Gastrocnemius medialis (tissue), 4 donors: ENCODE results near the gene HUNK. TPM values are rescaled to one million over a fixed set of nuclear protein-coding genes. Genes with fewer than 3 reads are reported as not detected.

Experiments used
- ATAC-seq, 2 donors: fragments of 150-250 bp; one replicate each; pipeline ENCODE4 v1.9.1; 2016
- DNase-seq, 2 donors: peaks; one replicate each; pipeline ENCODE4 v3.0.0-alpha.2; 2019
- H3K27ac ChIP-seq, 4 donors: fragments of 200-600 bp; sonication (generic); 1 replicate in 1 of 4; 2 replicates in 3 of 4; pipeline ENCODE4 v1.5.1; 2016 to 2018; ENCODE audit warnings: mild to moderate bottlenecking in 2 of 4, moderate library complexity in 1 of 4
- H3K27me3 ChIP-seq, 3 donors: fragments of 200-600 bp; sonication (generic) in 2 of 3; 1 replicate in 1 of 3; 2 replicates in 2 of 3; pipeline versions ENCODE4 v1.5.1 to v1.6.0; 2016 to 2019; ENCODE audit warnings: mild to moderate bottlenecking in 1 of 3, moderate library complexity in 1 of 3
- H3K36me3 ChIP-seq, 2 donors: fragments of 200-600 bp; sonication (generic) in 1 of 2; one replicate each; pipeline ENCODE4 v1.5.1; 2017 to 2018
- H3K4me1 ChIP-seq, 2 donors: fragments of 200-600 bp; sonication (generic) in 1 of 2; one replicate each; pipeline ENCODE4 v1.5.1; 2016 to 2017; ENCODE audit warnings: mild to moderate bottlenecking in 2 of 2
- H3K4me3 ChIP-seq, 4 donors: fragments of 200-600 bp; sonication (generic) in 3 of 4; 1 replicate in 1 of 4; 2 replicates in 3 of 4; pipeline ENCODE4 v1.5.1; 2016 to 2019; ENCODE audit warnings: mild to moderate bottlenecking in 2 of 4
- H3K9me3 ChIP-seq, 3 donors: fragments of 200-600 bp; sonication (generic) in 2 of 3; 1 replicate in 1 of 3; 2 replicates in 2 of 3; pipeline ENCODE4 v1.5.1; 2016 to 2019
- POLR2A ChIP-seq, 2 donors: fragments of 450-650 bp; IDR thresholded peaks; one replicate each; pipeline ENCODE4 v1.6.1; 2017; ENCODE audit warnings: antibody characterized with exemption in 2 of 2, mild to moderate bottlenecking in 2 of 2, moderate library complexity in 2 of 2
- in situ Hi-C, 4 donors: fragments of 200-750 bp; cut with MboI; loops; one replicate each; pipeline versions ENCODE4 v1.15.0 to v1.8.0; 2017; ENCODE audit warnings: low sequenced_read_pairs in 4 of 4
- intact Hi-C: fragments of 100-400 bp; cut with DNase I; formaldehyde crosslinking; loops from one replicate; pipeline ENCODE4 v1.15.1; 2023; ENCODE audit warnings: low total_unique reads
- total RNA-seq, 4 donors: library from RNA; depleted of rRNA; stranded (reverse); fragments of >200 nt; gene quantifications; one replicate each; pipeline versions ENCODE4 v1.1.0 to v1.2.3, GENCODE V29; 2016
- TF ChIP-seq, protein P1 (sequence below), 5 experiments: fragments of 450-650 bp in 3 of 5; fragments of 200-600 bp in 2 of 5; sonication (generic) in 2 of 5; IDR thresholded peaks in 4 of 5; conservative IDR thresholded peaks in 1 of 5; 1 replicate in 4 of 5; 2 replicates in 1 of 5; pipeline ENCODE4 v1.5.1; 2016 to 2019; ENCODE audit warnings: antibody characterized with exemption in 5 of 5, mild to moderate bottlenecking in 3 of 5, moderate library complexity in 3 of 5

HUNK gene
- total RNA-seq, 4 donors from 2014 or later, result 0.13 TPM; not detected in 3

DNA sequence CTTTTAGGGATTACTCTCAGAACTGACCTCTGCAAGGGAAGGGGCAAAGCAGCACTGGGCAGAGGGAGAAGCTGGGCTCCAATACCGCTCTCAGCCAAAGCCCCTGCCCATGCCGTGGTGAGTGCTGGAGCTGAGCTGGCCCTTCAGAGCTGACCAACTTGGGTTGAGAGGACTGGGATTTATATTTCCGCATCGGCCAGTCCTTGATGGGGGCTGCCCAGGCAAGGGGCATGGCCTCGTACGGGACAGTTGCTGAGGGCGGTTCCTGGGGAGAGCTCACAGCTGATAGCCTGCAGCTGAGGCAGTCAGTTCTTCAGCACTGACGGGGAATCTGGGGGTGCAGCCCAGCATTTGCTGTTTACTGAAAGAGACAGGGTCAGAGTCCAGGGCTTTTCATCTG lies 8.0 kb downstream of the HUNK start:
- DNase-seq, result no peak
- Histone ChIP-seq H3K4me3 (no peak overlapping the region), H3K27ac (no peak overlapping the region), H3K36me3 (no peaks in the 10 kb centered on the region), H3K27me3 (peaks cover 0 to 9% (median under 1%) of the 10 kb centered on the region in 3 donors), H3K4me1 (peaks cover 21 to 23% of the 10 kb centered on the region in 2 donors), H3K9me3 (no peaks in the 10 kb centered on the region)
- in situ Hi-C loops (no loop called here), intact Hi-C loops (no loop called here)
- ATAC-seq, result no peak
- TF ChIP-seq, protein P1, sequence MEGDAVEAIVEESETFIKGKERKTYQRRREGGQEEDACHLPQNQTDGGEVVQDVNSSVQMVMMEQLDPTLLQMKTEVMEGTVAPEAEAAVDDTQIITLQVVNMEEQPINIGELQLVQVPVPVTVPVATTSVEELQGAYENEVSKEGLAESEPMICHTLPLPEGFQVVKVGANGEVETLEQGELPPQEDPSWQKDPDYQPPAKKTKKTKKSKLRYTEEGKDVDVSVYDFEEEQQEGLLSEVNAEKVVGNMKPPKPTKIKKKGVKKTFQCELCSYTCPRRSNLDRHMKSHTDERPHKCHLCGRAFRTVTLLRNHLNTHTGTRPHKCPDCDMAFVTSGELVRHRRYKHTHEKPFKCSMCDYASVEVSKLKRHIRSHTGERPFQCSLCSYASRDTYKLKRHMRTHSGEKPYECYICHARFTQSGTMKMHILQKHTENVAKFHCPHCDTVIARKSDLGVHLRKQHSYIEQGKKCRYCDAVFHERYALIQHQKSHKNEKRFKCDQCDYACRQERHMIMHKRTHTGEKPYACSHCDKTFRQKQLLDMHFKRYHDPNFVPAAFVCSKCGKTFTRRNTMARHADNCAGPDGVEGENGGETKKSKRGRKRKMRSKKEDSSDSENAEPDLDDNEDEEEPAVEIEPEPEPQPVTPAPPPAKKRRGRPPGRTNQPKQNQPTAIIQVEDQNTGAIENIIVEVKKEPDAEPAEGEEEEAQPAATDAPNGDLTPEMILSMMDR (IDR thresholded peaks at IDR 0.05 in 4 of 5, conservative IDR thresholded peaks at IDR 0.05 in 1 of 5), result no peak
- TF ChIP-seq POLR2A (IDR thresholded peaks at IDR 0.05), result no peak

DNA sequence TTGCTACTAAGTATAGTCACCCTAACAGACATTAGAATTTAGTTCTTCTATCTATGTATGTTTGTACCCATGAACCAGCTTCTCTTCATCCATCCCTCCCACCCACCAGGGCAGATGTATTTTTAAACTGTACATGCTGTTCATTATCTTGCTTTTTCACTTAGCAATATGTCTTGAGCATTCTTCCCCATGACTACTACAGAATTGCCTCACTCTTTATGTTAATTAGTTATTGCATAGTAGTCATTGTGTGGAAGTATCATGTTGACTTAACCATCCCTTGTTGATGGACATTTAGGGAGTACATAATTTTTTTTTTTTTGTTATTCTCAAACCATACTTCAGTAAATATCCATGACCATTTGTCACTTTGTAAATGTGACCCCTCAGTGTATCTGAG lies 9.9 kb downstream of the HUNK start:
- no peak overlapping the region for H3K27ac ChIP-seq
- no peaks in the 10 kb centered on the region for H3K9me3 ChIP-seq
- ATAC-seq (no peak), DNase-seq (no peak)
- no peaks in the 10 kb centered on the region for H3K36me3 ChIP-seq
- intact Hi-C loops, result no loop called here
- no peak overlapping the region for H3K4me3 ChIP-seq
- no peak for TF ChIP-seq POLR2A (IDR thresholded peaks at IDR 0.05)
- TF ChIP-seq, protein P1 (IDR thresholded peaks at IDR 0.05 in 4 of 5, conservative IDR thresholded peaks at IDR 0.05 in 1 of 5), result no peak
- peaks cover 21 to 23% of the 10 kb centered on the region in 2 donors for H3K4me1 ChIP-seq
- in situ Hi-C loops, result no loop called here
- H3K27me3 ChIP-seq, result peaks cover 0 to 5% (median 0%) of the 10 kb centered on the region in 3 donors

DNA sequence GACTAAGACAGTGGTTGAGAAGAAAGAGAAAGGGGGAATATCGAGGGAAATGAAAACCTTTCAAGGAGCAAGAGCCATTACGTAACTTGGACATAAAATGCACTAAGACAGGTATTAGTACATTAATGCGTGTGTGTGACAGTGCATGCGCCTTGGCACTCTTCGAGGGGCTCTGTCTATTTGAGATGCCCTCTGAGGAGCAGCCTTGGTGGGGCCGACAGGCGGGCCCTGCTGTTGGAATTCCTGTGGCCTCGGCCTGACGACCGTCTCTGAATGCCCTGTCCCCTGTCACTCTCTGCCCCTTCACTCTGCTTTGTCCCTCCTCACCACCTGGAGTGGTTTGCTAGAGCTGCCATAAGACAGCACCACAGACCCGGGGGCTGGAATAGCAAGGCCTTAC lies 12.3 kb downstream of the HUNK start:
- no peak for DNase-seq
- intact Hi-C loops, result no loop called here
- in situ Hi-C loops, result no loop called here

DNA sequence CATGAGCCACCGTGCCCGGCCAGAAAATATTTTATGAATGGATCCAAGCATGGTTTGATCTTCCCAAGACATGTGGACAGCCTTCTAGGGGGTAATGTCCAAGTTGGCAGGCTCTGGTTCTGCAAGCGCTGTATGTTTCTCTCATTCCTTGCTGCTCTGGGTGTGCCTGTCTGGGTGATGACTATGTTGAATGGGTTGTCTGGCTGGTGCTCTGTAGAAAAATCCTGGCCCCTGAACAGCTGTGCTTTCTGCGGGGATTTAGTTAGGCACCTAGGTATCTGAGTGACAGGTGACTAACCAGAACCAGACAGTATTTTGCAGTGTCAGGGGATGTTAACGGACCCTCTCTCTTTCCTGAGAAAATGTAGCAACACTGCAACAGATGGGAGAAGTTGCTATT lies 14.1 kb downstream of the HUNK start:
- H3K36me3 ChIP-seq, result no peaks in the 10 kb centered on the region
- no peaks in the 10 kb centered on the region for H3K4me1 ChIP-seq
- no peak for TF ChIP-seq POLR2A (IDR thresholded peaks at IDR 0.05)
- TF ChIP-seq, protein P1 (IDR thresholded peaks at IDR 0.05 in 4 of 5, conservative IDR thresholded peaks at IDR 0.05 in 1 of 5), result no peak
- H3K9me3 ChIP-seq, result no peaks in the 10 kb centered on the region
- no peak for DNase-seq
- no peak overlapping the region for H3K4me3 ChIP-seq
- in situ Hi-C loops, result no loop called here
- H3K27ac ChIP-seq, result no peak overlapping the region
- no peak for ATAC-seq
- no peaks in the 10 kb centered on the region for H3K27me3 ChIP-seq
- intact Hi-C loops, result no loop called here

More for the DNA sequence above, 12.3 kb downstream of the HUNK start:
- ATAC-seq, result no peak
- H3K4me1 ChIP-seq, result peaks cover 3 to 6% of the 10 kb centered on the region in 2 donors
- H3K27ac ChIP-seq, result no peak overlapping the region
- H3K4me3 ChIP-seq, result no peak overlapping the region
- H3K27me3 ChIP-seq, result peaks cover 0 to 5% (median 0%) of the 10 kb centered on the region in 3 donors
- no peaks in the 10 kb centered on the region for H3K36me3 ChIP-seq
- TF ChIP-seq POLR2A (IDR thresholded peaks at IDR 0.05), result no peak
- TF ChIP-seq, protein P1 (IDR thresholded peaks at IDR 0.05 in 4 of 5, conservative IDR thresholded peaks at IDR 0.05 in 1 of 5), result no peak
- H3K9me3 ChIP-seq, result no peaks in the 10 kb centered on the region

DNA sequence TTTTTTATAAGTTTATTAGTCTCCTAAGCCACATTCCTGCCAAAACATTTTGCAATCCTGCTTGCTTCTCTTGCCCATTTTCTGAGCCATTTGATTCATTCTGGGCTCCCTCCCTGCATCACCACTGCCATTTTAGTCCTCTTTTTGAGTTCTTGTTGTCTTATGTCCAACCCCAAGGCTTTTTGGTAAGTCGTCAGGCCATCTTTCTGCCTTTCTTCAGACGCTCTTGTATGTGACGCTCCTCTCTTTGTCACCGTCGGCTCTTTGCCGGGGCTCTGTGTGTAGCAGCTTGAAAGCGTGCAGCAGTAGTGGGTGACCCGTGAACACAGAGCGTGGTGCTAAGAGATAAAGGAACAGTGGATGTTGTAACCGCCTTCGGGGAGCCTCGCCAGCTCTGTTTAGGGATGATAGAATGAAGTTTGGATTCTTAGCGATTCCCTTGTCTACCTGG lies 14.6 kb downstream of the HUNK start:
- Histone ChIP-seq H3K9me3 (no peaks in the 10 kb centered on the region), H3K36me3 (no peaks in the 10 kb centered on the region), H3K4me1 (no peaks in the 10 kb centered on the region), H3K4me3 (no peak overlapping the region), H3K27me3 (no peaks in the 10 kb centered on the region), H3K27ac (no peak overlapping the region)
- no peak for DNase-seq
- TF ChIP-seq, protein P1 (IDR thresholded peaks at IDR 0.05 in 4 of 5, conservative IDR thresholded peaks at IDR 0.05 in 1 of 5), result no peak
- TF ChIP-seq POLR2A (IDR thresholded peaks at IDR 0.05), result no peak
- no peak for ATAC-seq
- intact Hi-C loops (no loop called here), in situ Hi-C loops (no loop called here)
